NCI-H748 (cell line): Measurements from ENCODE around the gene BSPH1.
"Not testable (repeated sequence)": the region's sequence is repeated elsewhere in the genome, so short reads cannot be mapped to it uniquely, and the experiment has no call there.

Source experiments
- DNase-seq: peaks from one replicate; lab custom pipeline; 2025; ENCODE audit not compliant: unreplicated experiment; lab: John Stamatoyannopoulos, UW

The BSPH1 gene, protein sequence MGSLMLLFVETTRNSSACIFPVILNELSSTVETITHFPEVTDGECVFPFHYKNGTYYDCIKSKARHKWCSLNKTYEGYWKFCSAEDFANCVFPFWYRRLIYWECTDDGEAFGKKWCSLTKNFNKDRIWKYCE

DNA sequence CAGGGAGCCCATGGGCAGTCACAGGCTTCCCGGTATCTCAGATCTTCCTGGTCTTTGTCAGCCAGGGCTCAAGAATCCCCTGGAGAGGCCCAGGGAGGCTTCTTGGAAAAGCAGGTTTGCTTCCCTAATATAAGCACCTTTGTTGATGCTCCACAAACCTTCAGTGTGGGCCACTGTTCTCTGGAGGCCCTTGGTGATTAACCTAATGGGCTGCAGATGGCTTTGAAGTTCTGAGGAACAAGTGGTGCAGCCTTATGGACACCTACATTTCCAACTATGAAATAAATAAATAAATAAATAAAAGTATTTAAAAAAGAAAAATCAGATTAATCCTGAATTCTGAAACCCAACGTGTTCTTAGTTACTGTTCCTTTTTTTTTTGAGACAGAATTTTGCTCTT lies at the start of gene BSPH1:
BSPH1 (minus strand) TSS at position 101 of the 400 bp plus-strand sequence; CDS start at position 12, 89 bp downstream.
- no peak for DNase-seq

DNA sequence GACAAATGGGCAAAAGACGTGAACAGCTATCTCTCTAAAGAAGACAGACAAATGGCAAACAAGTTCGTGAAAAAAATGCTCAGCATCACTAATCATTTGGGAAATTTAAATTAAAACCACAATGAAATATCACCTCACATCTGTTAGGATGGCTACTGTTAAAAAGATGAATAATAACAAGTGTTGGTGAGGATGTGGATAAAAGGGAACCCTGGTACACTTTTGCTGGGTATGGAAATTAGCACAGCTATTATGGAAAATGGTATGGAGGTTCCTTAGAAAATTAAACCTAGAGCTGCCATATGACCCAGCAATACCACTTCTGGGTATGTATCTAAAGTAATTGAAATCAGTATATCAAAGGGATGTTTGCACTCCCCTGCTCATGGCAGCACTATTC lies 44.8 kb upstream of the BSPH1 start:
- no peak for DNase-seq

DNA sequence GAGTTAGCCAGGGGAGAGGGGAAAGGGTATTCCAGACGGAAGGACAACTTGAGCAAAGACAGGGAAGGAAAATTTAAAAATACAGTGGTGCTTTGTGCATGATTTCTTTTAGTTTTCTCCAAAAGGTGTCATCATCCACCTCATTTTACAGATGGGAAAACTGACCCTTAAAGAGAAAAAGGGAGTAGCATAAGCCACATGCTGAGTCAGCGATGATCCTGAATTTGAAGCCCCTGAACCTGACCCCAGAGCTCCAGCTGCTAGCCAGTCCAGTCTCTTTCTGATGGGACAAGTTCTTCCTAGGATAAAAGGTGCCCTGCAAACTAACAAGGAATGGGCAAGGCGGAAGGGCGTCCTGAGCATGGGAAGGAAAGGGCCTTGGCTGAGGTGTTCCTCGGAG lies 41.6 kb upstream of the BSPH1 start:
- no peak for DNase-seq

DNA sequence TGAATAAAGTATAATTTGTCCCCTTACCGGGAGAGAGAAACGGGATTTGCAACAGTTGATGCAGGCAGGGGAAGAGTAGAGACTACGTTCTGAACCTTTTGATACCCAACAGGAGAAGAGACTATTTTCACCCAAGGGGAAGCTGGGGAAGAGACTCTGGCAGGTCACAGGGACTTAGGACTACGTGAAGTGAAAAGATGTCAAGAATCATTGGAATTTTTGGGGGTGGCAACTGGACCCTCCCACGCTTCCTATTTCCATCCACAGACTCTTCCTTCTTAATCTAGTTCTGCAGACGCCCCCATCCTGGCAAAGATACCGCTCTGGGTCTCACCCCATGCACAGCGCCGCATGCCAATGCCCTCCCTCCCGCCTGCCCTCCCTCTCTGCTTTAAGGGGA lies 38.1 kb upstream of the BSPH1 start:
- DNase-seq: no peak

DNA sequence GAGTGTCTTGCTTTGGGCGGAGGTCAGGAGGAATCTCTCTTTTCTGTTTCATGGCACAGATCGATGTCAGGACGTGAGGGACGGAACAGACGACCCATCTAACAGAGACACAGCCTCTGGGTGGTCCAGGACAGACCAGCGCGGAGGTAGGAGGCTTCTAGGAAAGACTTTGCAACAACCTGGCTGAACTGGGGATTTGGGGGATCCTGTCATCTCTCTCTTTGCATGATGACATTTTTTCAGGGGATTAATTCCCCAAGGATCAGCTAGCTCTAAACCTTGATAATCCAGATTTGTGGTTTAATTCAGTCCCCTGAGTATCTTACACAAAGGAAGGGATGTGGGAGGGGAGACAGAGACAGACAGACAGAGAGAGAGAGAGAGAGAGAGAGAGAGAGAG lies 37.5 kb upstream of the BSPH1 start:
- no peak for DNase-seq

DNA sequence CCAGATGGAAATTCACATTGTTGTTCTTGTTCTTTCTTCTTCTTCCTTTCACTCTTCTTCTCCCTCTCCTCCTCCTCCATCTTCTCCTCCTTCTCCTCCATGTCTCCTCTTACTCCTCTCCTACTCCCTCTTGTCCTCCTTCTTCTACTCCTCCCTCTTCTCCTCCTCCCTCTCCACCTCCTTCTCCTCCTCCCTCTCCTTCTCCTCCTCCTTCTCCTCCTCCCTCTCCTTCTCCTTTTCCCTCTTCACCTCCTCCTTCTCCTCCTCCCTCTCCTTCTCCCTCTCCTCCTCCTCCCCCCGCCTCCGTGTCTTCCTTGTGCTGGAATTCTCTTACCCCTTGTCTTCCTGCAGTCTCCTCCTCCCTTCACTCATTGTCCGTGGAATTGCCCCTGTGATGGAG lies 33.5 kb upstream of the BSPH1 start:
- DNase-seq: no peak

DNA sequence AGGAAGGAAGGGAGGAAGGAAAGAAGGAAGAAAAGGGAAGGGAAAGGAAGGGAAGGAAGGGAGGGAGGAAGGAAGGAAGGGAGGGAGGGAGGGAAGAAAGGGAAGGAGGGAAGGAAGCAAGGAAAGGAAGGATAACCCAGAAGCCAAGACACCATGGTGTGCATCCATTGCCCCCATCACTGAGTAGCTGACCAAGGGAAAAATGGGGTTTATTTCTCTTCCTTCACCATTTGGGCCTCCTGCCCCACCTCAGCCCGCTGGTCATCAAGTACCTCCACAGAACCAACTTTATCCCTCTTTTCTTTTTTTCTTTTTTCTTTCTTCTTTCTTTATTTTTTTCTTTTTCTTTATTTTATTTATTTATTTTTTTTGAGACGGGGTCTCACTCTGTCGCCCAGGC lies 31.5 kb upstream of the BSPH1 start:
- DNase-seq: no peak

DNA sequence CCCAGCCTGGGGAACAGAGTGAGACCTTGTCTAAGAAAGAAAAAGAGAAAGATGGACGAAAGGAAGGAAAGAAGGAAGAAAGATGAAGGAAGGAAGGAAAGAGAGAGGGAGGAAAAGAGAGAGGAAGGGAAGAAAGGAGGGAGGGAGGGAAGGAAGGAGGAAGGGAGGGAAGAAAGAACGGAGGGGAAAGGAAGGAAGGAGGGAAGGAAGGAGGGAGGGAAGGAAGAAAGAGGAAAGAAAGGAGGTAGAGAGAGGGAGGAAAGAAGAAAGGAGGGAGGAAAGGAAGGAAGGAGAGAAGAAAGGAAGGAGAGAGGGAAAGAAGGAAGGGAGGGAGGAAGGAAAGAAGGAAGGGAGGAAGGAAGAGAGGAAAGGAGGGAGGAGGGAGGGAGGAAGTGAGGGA lies 31.0 kb upstream of the BSPH1 start:
- no peak for DNase-seq

DNA sequence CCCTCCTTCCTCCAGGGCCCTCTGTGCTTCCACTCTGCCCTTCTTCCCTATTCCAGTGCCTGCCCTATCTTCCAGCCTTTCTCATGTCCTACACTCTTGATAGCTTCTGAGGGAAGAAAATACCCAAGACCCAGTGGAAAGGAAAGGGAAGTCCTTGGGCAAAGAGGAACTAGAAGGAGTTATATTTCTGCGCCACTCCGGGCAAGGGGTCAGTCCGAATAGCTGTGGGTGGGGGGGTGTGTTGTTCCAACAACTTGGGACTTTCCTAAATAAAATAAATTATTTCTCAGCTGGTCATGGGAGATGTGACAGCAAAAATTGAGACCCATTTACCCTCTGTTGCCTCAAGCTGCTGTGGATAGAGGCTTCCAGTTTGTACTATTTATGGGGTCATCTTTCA lies 28.7 kb upstream of the BSPH1 start:
- DNase-seq: no peak

DNA sequence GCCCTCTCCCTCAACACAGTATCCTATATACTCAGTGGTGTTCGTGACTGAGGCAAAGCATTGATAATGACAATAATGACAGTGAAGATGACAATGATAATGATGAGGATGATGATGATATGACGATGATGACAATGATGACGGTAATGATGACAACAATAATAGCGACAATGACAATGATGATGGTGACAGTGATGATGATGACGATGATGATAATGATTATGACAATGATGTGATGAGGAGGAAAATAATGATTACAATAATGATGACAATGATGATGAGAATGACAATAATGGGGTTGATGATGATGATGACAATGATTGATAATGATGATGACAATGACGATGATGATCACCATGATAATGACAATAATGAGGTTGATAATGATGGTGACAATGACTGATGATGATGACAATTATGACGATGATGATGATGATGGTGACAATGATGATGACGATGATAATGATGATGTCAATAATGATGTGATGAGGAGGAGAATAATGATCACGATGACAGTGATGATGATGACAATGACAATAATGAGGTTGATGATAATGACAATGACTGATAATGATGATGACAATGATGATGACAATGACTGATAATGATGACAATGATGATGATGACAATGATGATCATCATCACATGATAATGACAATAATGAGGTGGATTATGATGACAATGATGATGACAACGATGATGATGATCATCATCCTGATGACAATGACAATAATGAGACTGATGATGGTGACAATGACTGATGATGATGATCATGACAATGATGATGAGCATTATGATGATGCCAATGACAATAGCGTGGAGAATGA lies 19.2 kb upstream of the BSPH1 start:
- DNase-seq: no peak

DNA sequence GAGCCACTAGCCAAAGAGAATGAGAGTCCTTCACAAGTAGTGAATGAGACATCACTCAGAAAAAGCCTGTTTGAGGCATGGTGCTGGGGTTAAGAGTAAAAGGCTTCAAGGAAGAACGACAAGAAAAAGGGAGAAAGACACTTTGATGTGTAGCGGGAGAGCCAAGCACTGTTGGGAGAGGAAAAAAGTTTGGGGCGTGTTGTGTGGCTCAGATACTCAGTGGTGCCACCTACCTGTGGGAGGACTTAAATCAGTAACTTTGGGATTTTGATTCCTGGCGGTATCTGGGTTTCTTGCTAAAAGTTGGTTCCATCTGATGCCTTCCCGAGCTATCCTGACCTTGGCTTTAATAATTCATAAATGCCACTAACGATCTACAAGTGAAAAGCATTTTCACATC lies 14.8 kb upstream of the BSPH1 start:
- DNase-seq: peak; percentile 12

DNA sequence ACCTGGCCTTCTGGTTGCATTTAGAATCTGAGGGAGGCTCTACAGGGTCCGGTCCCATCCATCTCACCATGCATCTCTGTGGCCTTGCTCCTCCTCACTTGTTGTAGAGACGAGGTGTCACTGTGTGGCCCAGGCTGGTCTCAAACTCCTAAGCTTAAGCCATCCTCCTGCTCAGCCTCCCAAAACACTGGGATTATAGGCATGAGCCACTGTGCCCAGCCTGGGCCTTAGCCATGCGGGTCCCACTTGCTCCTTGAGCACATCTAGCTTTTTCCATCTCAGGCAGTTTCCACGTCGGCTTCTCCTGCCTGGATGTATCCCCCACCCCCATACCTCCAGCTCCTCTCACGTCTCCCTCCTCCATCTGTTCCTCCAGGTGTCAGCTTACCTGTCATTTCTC lies 12.3 kb upstream of the BSPH1 start:
- DNase-seq: no peak

DNA sequence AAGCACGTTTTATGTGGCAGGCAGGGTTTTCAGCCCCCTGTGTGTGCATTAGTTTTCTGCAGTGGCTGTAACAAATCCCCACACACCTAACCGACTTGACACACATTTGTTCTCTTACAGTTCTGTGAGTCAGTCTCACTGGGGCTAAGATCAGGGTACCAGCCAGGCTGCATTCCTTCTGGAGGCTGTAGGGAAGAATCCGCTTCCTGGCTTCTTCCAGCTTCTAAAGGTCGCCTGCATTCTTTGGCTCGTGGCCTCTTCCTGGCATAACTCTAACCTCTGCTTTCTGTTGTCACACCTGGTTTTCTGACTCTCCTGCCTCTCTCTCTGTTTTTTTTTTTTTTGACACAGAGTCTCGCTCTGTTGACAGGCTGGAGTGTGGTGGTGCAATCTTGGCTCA lies 8.9 kb upstream of the BSPH1 start:
- no peak for DNase-seq

DNA sequence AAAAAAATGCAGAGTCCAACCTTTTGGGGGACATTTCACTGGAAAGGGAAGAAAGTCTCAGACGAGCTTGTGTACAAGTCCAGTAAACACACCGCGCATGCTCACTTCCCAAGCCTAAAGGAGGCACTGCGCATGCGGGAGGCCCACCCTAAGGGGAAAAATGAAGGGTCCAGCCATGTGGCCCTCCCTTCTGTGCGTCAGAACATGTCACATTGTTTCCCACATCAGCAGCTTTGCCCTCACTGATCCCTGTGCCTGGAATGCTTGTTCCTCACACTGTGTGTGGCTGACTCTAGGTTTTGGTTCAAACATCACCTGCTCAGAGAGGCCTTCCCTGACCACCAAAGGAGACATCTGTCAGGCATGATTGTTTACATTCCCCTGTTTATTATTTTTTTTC lies 6.8 kb upstream of the BSPH1 start:
- no peak for DNase-seq

DNA sequence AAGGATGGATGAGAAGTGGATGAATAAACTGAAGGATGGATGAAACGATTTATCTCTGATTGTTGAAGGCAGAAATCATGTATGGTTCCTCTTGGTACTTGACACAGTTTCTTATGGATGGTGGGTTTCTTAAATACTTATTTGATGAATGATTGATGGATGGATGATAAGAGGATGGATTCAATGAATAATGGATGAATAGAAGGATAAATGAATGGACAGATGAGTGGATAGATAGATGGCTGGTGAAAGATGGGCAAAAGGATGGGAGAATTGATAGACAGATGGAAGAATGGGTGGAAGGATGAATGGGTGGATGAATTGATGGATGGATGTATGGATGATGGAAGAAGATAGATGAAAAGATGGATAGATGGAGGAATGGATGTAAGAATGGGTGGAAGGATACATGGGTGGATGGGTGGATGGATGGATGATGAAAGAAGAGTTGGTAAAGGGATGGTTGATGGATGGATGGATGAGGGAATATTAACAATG lies 4.3 kb upstream of the BSPH1 start:
- DNase-seq: no peak

DNA sequence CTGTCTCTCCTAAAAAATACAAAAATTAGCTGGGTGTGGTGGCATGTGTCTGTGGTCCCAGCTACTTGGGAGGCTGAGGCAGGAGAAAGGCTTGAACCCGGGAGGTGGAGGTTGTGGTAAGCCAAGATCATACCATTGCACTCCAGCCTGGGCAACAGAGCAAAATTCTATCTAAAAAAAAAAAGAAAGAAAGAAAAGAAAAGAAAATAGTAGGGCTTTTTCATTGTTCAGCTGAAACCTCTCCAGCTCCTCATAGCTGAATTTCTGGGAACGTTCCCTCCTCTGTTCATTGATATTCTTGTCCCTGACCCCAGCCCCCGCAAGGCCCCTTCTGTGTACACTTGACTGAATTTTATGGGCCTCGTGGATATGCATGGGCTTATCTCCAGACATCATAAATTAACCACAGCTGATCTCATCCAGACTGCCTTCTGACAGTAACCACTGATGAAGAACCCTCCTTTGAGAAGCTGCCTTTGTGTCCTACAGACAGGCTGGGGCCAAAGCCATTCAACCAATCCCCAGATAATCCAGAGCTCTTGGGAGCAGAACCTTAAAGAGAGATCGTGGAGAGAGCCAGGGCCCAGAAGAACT lies 2.3 kb upstream of the BSPH1 start, which contains the start of gene ELSPBP1:
ELSPBP1 (plus strand) TSS at position 424 of the 594 bp plus-strand sequence. CDS start 14,036 bp downstream, outside the sequence.
- DNase-seq: no peak

DNA sequence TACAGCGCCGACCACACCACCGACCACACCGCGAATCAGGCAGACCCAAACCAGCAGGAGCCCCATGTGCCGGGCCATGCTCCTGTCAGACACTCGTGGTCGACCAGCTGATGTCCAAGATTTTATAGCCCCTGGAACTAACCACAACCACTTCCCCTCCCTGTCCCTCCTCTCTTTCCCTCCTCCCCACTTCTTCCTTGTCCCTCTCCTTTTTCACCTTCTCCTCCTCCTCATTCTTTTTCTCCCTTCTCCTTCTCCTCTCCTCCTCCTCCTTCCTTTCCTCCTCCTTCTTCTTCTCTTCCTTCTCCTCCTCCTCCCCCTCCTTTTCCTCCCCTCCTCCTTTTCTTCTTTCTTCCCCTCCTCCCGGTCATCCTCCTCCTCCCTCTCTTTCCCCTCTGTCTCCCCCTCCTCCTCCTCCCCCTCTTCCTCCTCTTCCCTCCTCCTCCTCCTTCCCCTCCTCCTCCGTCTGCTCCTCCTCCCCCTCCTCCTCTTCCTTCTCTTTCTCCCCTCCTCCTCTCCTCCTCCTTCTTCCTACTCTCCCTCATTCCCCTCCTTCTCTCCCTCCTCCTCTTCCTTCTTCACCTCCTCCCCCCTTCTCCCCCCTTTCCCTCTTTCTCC lies 670 bp downstream of the BSPH1 start:
- no peak for DNase-seq

DNA sequence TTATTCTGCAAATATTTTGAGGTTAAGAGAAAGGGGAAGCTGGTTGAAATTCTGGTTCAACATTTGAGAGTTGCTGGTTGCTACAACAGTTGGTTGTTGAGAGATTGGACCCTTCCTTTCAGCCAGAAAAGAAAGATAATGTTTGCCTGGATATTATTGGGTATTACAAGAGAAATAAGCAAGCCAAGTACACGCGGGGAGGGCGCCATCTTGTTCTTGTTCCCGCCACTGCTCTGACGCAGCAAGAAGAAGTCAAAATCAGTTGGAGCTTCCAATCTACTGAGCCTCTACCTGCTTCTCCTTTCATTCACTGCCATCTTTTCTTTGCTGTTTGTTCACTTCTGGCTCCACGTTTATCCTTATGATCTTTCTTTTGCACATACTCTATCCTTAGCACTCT lies 18.4 kb downstream of the BSPH1 start:
- no peak for DNase-seq

DNA sequence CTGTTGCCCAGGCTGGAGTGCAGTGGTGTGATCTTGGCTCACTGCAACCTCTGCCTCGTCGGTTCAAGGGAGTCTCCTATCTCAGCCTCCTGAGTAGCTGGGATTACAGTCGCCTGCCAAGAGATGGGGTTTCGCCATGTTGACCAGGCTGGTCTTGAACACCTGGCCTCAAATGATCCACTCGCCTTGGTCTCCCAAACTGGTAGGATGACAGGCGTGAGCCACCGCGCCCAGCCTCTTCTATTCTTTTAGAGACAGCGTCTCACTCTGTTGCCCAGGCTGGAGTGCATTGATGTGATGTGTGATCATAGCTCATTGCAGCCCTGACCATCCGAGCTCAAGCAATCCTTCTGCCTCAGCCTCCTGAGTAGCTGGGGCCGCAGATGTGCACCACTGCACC lies 36.0 kb downstream of the BSPH1 start:
- not testable (repeated sequence) for DNase-seq

DNA sequence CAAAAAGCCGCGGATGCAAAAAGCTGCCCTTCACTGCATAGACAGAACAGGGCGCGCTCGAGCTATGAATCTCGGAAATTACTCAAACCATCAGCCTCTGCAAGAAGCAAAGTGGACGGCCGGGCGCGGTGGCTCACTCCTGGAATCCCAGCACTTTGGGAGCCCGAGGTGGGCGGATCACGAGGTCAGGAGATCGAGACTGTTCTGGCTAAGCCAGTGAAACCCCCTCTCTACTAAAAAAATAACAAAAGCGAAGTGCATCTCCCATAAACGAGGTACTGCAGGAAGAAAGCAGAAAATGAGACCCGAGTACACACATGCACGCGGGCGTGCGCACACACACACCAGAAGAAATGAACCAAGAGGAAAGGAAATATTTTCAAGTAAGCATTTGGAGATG lies 39.8 kb downstream of the BSPH1 start:
- not testable (repeated sequence) for DNase-seq

DNA sequence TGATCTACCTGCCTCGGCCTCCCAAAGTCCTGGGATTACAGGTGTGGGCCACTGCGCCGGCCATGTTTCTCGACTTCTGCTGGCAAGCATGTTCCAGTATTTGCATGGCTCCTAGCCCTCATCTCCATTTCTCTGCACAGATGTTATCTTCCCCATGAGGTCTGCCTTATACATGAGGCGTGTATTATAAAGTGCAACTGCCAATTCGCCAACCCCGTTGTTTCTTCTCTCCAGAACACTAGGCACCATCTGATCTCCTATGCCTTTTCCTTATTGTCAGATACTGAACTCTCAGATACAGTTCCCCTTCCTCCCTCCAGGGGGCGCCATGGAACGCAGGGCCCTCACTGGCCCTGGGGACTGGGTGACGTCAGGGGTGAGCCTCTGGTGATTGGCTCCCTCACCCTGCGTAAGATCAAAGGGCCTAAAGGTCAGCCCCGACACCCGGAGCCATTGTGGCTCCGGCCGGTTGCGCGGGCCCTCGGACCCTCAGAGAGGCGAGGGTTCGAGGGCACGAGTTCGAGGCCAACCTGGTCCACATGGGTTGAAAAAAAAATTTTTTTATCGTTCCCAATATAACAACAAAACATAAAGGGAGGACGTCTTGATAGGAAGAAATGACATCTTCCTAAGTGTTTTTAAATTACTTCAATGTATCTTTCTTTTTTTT lies 42.0 kb downstream of the BSPH1 start:
- not testable (repeated sequence) for DNase-seq
